GM18499 (cell line): ENCODE measurements around the gene CCDC141.
A peak's percentile ranks its signal among the peaks of the same experiment; 100 is the strongest.
"Not testable (repeated sequence)": the region's sequence is repeated elsewhere in the genome, so short reads cannot be mapped to it uniquely, and the experiment has no call there.

Source experiments
- ATAC-seq: cut with Tn5 transposase; IDR thresholded peaks from one replicate; pipeline ENCODE4 v1.9.1; 2021; ENCODE audit warnings: moderate number of reproducible peaks; ENCODE audit not compliant: insufficient read depth, unreplicated experiment

The CCDC141 gene

DNA sequence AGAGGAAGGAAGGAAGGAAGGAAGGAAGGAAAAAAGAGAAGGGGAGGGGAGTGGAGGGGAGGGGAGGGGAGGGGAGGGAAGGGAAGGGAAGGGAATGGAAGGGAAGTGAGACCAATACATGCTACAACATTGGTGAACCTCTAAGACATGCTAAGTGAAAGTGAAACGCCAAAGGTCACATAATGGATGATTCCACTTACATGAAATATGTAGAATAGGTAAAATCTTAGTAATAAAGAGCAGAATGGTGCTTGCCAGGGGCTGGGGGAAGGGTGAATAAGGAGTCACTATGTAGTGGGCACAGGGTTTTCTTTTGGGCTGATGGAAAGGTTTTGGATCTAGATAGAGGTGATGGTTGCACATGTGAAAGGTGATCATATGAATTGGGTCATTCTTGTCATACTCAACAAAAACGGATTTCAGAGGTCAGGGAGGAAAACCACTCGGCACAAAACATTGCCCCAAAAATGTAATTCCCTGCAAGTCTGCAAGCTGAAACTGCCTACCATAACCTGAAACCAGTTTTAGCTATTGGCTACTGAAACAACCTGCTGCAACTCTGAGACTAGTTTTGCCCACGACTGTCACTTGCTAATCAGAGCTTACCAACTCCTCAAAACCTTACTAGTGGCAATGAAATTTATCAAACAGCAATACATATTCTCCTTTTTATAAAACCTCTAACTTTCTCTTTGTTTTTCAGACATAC lies 59.2 kb downstream of the CCDC141 start:
- peak; percentile 75 for ATAC-seq

DNA sequence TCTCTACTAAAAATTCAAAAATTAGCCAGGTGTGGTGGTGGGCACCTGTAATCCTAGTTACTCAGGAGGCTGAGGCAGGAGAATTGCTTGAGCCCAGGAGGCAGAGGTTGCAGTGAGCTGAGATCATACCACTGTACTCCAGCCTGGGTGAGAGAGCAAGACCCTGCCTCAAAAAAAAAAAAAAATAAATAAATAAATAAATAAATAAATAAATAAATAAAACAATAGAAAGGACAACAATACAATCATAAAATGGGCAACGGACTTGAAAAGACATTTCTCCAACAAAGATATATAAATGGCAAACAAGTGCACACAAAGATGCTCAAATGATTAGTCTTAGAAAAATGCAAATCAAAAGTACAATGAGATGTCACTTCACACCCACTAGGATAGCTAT lies 60.5 kb downstream of the CCDC141 start:
- not testable (repeated sequence) for ATAC-seq

DNA sequence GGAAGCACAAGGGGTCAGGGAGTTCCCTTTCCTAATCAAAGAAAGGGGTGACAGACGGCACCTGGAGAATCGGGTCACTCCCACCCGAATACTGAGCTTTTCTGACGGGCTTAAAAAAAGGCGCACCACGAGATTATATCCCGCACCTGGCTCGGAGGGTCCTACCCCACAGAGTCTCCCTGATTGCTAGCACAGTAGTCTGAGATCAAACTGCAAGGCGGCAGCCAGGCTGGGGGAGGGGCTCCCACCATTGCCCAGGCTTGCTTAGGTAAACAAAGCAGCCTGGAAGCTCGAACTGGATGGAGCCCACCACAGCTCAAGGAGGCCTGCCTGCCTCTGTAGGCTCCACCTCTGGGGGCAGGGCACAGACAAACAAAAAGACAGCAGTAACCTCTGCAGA lies 67.3 kb downstream of the CCDC141 start:
- not testable (repeated sequence) for ATAC-seq

DNA sequence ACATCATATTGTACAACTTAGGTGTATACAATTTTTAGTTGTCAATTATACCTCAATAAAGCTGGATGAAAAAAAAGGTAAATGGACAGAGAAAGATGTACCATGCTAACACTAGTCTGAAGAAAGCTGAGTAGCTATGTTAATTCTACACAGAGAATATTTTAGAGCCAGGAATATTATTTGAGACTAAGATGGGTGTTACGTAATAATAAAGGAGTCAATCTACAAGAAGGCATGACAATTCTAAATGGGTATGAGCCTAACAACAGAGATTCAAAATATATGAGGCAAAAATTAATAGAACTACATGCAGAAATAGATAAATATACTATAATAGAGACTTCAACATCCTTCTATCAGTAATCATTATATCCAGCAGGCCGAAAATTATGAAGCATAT lies 69.1 kb downstream of the CCDC141 start:
- ATAC-seq: no peak

DNA sequence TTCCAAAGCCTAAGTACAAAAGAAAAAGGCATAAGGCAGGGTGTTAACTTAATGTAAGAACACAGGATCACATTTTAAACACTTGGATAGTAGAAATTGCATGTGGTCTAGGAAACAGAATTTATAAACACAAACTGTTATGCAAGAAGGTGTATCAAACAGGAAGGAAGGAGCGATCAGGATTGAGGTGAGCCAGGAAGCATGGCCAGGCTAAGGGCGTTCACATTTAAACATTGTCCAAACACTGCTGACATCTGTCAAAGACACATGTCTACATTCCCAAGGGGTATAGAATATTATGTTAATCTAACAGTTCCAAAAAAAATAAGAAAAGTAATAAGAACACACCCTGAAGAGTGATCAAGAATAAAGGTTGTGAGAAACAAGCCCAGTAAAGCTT lies 71.3 kb downstream of the CCDC141 start:
- ATAC-seq: no peak

DNA sequence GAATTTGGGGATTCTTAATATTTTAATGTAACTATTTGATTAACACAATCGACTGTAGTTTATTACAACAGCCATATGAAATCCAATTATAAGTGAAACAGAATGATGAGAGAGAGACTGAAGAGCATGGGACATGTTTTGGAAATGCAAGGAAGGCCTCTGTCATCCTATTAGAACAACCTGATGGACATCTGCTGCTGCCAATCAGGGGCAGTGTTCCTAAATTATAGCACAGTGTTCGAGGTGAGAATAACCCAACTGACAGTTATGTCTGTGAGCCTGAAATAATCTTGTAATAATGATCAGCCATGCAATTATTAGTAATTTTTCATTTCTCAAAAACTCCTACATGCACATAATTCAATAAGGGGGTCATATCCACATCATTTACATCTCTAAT lies 73.6 kb downstream of the CCDC141 start:
- ATAC-seq: no peak

DNA sequence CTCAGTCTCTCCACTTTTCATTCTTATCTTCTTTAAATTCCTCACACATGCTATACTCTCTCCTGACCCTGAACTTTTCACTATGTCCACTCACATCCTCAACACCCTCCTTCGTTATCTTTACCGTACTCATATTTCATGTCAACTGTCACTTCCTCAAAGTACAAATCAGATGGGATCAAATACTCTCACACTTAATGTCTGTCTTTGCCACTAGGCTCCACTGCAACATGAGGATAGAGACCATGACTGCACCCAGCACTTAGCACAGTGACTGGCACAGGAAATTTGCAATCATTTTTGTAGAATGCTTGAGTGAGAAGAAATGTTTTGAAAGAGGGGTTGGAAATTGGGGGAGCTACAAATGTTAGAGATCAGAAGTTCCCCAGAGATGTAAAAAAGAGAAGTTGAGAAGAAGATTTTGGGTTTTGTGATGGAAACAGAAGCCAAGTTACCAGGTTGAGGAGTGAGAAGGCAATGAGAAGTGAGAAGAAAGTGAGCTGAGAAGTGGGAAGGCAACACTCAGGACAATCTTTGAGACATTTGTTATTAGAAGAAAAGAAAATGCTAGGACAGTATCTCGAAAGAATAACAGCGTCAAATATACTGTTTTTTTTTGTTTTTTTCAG lies 87.0 kb downstream of the CCDC141 start:
- ATAC-seq: no peak

DNA sequence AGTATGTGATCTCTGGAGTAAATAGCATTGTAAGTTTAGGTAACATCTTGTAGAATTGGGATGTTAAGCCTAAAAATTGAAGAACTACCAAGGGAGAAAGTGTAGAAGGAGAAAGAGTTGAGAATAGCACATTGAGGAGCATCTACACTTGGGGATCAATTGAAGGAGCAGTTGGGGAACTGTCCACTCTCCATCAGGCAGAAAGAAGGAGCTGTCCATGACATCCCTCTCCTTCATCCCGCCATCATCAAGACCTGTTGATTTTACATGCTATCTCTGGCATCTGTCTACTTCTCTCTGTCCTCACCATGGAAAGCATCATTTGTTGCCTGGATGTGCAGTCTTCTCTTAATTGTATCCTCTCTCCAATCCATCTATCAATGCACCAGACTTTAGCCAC lies 87.8 kb downstream of the CCDC141 start:
- no peak for ATAC-seq

DNA sequence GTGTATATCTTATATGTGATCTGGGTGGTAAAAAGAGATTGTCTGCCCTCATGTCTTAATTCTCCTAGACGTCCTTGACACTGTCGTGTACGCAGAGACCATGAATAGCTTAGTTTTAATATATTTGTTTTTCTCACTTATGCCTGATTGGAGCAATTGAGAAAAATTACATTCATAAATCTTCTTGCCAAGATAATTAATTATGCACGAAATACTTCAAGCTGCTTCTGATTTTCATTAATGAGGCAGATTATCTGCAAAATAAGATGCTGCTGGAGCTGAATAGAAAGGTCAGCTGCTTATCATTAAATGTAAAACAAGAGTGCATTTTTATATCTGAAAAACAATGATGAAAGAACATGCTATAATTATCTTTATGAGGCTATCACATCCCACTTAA lies 95.9 kb downstream of the CCDC141 start:
- no peak for ATAC-seq

DNA sequence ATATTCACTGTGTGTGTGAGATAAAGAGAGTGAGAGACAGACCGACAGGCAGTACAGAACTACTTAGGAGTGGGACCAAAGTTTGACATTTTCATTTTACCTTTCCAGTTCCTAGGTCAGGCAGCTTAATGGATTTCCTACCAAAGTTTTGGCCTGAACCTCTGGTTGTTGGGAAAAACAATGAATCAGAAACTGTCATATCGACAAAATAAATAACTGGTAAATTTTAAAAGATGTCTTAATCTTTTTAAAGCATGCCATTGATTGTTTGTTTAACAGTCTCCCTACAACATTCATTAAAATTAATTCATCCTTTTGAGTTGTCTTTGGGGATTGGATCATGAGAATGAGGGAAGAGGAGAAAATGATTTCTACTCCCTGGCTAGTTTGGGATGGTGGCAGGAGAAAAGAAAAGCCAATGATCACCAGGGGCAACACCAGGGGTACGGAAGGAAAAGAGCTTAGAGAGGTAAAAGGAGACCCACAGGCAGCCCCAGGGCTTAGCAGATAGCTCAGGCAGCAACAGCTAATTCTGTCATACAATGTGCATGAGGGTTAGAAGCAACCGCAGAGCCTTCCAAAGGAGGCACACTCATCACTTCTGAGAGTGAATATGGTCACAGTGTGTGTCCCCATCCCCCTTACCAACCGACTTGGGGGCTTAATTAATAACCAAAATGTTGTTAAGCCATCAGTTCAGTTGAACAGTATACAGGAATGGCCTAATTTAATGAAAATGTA lies 98.5 kb downstream of the CCDC141 start:
- no peak for ATAC-seq

DNA sequence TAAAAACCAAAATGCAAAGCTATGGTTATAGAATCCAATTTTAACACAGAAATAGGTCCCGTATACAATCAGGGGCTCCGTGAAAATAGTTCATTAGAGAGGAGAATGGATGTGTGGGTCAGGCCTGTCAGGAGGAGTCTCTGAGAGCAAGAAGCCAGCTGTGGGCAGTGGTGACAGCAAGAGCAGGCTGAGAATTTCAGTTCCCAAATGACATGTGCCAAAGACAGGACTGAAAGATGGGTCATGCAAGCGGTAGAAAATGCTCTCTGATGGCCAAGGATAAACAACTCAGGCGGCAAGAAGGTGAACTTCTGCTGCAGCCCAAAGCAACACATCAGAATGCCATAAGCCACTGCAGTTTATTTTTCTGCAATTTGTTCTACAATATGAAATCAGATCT lies 100.4 kb downstream of the CCDC141 start:
- ATAC-seq: no peak

DNA sequence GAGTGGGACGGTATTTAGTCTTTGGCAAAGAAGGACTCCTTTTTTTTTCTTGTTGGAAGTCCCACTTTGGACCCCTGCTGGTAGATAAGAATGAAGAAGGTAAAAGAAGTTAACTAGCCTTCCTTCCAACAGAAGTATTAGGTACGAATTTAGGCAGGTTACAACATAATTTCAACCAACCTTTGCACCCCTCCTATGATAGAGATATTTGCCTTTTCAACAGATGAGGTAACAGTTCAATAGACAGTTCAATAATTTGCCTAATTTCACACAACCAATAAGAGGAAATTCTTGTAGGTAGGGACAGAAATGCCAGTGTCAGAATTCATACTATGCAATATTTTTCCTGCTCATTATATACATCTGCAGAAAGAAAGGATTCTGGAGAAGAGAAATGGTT lies 100.8 kb downstream of the CCDC141 start:
- ATAC-seq: no peak

DNA sequence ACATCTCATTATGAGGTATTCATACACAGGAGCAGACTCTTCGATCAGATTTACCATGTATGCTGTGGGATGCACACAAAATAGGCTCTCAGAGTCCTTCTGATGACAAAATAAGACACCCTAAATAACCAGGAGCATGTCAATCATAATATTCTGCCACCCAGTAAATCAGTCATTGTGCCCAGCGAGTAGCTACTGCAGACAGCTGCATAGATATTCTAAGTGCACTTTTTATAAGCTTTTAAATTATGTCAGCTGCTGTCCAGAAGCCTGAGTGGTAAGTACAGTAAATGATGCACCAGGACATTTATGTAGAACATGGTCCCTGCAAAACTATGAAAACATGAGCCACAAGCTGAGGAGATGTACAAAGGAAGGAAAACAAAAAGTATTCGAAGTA lies 102.9 kb downstream of the CCDC141 start:
- no peak for ATAC-seq

DNA sequence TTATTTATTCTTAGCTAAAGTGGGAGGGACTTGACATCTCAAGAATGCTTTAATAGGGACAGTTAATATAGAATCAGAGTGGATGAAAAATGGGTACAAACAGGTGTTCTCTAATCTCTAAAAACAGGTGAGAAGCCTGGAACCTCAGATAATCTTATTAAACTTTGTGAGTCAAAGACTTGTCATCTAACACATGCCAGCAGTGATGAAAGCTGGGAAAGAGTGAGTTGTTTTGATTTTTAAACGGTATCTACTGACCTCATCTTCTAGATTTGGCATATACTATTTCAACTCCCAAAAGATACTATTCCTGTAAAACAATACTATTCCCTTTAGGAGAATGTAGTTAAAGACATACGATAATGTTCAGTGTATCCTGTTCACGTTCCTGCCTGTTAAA lies 103.4 kb downstream of the CCDC141 start:
- ATAC-seq: no peak

DNA sequence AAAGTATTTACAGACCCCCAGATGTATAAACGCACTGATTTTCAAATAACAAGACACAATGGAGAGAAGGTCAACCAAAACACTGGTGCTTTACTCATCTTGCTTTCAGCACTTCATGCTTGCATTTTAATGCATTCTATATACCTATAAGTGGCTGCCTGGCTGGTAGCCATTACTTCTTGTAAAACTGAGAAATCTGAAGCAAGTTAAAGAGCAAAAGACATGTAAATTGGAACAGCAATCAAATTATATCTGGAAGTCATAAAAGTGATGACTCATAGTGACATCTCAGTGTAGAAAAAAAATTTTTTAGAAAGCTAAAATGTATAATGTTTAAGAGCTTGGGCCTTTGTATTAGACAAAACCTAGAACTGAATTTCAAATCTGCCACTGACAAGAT lies 106.2 kb downstream of the CCDC141 start:
- no peak for ATAC-seq

DNA sequence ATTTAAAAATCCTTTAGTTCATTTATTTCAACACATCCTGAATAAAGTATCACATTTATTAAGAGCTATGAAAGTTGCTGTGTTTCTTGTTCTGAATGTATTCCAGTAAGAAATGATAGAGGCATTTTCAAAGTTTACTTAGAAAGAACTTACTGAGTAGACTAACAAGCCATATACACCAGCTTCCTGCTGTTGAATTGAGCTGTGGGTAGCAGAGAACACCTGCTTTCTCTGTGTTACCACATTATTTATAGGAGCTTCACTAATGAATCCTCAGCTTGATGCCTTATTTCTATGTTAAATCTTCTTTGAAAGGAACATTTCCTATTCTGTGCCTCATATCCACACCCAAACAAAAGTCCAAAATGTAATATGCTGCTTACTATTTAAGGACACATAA lies 115.4 kb downstream of the CCDC141 start:
- ATAC-seq: no peak

DNA sequence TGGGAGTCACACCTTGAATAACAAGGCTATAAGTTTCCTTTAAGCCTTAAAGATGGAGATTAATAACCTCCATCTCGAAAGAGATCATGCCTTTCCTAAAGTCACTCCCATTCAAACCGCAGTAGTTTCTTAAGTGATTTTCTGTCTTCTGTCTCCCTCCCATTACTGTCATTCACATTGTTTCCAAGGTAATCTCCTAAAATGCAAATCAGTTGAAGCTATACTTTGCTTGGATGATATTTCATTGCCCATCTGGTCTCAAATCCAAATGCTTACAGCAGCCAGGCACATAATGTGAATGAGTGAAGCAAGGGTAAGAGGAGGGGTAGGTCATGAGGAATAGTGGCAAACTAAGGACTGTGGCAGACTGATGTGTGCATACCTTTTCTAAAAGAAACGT lies 116.4 kb downstream of the CCDC141 start:
- ATAC-seq: no peak

DNA sequence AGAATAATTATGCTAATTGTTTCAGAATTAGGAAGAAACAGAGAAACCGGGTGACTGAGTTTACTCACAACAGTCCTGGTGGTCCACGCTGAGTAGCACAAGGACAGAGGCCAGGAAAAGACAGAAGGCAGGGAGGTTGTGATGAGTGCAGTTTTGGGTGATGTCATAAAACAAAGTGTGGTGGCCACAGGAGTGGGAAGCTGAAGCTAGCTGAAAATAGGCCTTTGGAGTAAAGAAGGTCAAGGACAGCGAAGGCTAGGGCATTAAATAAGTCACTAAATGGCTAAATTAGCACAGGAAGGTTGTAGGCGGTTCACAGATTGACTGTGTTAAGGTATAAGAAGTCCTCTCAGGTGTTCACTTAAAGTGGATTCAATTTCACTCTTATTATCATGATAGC lies 121.9 kb downstream of the CCDC141 start:
- ATAC-seq: peak; percentile 44

DNA sequence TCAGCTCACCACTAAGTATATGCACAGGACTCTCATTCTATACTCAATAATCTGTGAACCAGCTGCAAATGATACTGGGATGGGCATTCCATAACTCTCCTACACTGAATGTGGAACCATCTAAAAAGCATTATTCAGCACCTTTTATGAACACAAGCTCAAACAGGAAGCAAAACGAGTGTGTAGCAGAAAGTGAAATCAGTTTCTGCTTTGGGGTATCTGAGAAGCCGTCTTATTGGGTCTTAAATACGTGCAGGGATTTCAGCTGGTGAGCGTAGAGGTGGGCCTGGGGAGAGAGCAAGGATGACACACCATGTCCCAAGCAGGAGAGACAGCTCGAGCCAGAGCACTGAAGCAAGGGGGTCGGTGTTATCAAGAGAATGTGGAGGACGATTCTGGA lies 122.8 kb downstream of the CCDC141 start:
- ATAC-seq: no peak

DNA sequence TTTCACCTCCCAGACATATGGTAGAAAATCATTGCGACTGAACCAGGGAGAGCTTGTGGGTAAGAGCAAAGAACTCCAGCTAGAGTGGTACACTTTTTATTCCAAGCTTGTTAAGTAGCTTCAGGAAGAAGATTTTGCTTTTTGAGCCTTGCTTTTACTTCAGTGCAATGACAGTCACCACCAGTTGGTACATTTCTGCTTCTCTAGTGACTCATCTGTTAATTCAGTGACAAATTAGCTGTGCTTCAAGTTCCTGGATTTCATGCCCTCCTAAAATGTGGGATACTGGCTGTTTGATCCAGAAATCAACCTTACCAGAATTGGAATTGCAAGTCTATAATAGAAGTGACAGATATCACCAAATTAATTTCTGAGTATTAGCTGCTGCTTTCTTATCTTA lies 125.1 kb downstream of the CCDC141 start:
- no peak for ATAC-seq

DNA sequence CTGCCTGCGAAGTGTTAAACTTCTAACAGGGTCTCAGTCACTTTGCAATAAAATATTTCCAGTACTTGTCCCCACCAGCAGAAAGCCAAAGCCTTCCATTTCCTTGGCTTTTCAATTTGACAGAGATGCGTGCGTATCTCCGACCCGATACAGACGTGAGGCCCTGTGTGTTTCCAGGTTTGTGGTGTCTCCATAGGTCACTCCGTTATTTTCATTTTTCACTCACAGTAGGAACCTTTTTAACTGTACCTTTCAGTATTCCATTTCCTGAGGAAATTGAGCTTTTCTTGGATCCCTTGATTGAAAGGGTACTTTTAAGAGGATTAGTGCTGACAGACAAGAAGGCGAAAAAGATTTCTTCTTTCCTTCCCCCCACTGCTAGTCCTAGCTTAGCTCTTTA lies 126.4 kb downstream of the CCDC141 start:
- ATAC-seq: no peak
